ENCODE results near the gene RAD51B. TPM values are rescaled to one million over a fixed set of nuclear protein-coding genes. Genes with fewer than 3 reads are reported as not detected.
A peak's percentile ranks its signal among the peaks of the same experiment; 100 is the strongest.

The RAD51B gene
- total and polyA plus RNA-seq, 8 donors: 10.8 to 18.3 (median 14.1) TPM

GRCh38 chr14:68328509-68328908, 508.9 kb downstream of the RAD51B start:
- no peak for TF ChIP-seq CTCF (IDR thresholded peaks at IDR 0.05)
- peaks cover 0 to 19% of the 10 kb centered on the region in 2 donors for H3K4me1 ChIP-seq
- H3K9me3 ChIP-seq: no peaks in the 10 kb centered on the region
- no peak overlapping the region for H3K4me3 ChIP-seq
- no peak overlapping the region for H3K27ac ChIP-seq
- no peaks in the 10 kb centered on the region for H3K36me3 ChIP-seq
- intact Hi-C loops (cut with DNase I): no loop called here
- no peak for DNase-seq
- no peaks in the 10 kb centered on the region for H3K27me3 ChIP-seq
- no peak for ATAC-seq

GRCh38 chr14:68331426-68331825, 511.8 kb downstream of the RAD51B start:
- Histone ChIP-seq H3K4me3 (no peak overlapping the region), H3K27ac (no peak overlapping the region), H3K27me3 (no peaks in the 10 kb centered on the region), H3K9me3 (no peaks in the 10 kb centered on the region), H3K36me3 (no peaks in the 10 kb centered on the region), H3K4me1 (peaks cover 0 to 16% of the 10 kb centered on the region in 2 donors)
- no peak for TF ChIP-seq CTCF (IDR thresholded peaks at IDR 0.05)
- intact Hi-C loops (cut with DNase I): no loop called here
- DNase-seq (peak in 1 of 4 donors; percentile 69), ATAC-seq (no peak)

GRCh38 chr14:68331991-68332390, 512.4 kb downstream of the RAD51B start:
- intact Hi-C loops (cut with DNase I): no loop called here
- H3K27me3 ChIP-seq: no peaks in the 10 kb centered on the region
- peaks cover 0 to 17% of the 10 kb centered on the region in 2 donors for H3K4me1 ChIP-seq
- no peak overlapping the region for H3K4me3 ChIP-seq
- no peaks in the 10 kb centered on the region for H3K36me3 ChIP-seq
- H3K27ac ChIP-seq: no peak overlapping the region
- ATAC-seq (no peak), DNase-seq (peak in 2 of 4 donors; percentile 72 to 84)
- TF ChIP-seq CTCF (IDR thresholded peaks at IDR 0.05): no peak
- no peaks in the 10 kb centered on the region for H3K9me3 ChIP-seq

- ATAC-seq (peak; percentile 27), DNase-seq (no peak)
- H3K36me3 ChIP-seq: no peaks in the 10 kb centered on the region
- intact Hi-C loops (cut with DNase I): no loop called here
- H3K9me3 ChIP-seq: no peaks in the 10 kb centered on the region
- peaks cover 0 to 27% of the 10 kb centered on the region in 2 donors for H3K4me1 ChIP-seq
- H3K4me3 ChIP-seq: no peak overlapping the region
- no peak overlapping the region for H3K27ac ChIP-seq
- TF ChIP-seq CTCF (IDR thresholded peaks at IDR 0.05): no peak
- H3K27me3 ChIP-seq: no peaks in the 10 kb centered on the region
Measured at GRCh38 chr14:68333262-68333661, 513.7 kb downstream of the RAD51B start.

GRCh38 chr14:68335312-68335711, 515.7 kb downstream of the RAD51B start:
- no peaks in the 10 kb centered on the region for H3K36me3 ChIP-seq
- no peak for DNase-seq
- intact Hi-C loops (cut with DNase I): no loop called here
- no peaks in the 10 kb centered on the region for H3K27me3 ChIP-seq
- no peak for TF ChIP-seq CTCF (IDR thresholded peaks at IDR 0.05)
- ATAC-seq: no peak
- no peak overlapping the region for H3K4me3 ChIP-seq
- H3K27ac ChIP-seq: no peak overlapping the region
- H3K4me1 ChIP-seq: peaks cover 0 to 27% of the 10 kb centered on the region in 2 donors
- H3K9me3 ChIP-seq: no peaks in the 10 kb centered on the region

Data from left lung (tissue), 10 donors.